GM21529 (cell line): ENCODE measurements around the gene VTI1A.
"Not testable (repeated sequence)": the region's sequence is repeated elsewhere in the genome, so short reads cannot be mapped to it uniquely, and the experiment has no call there.

Source experiments
- ATAC-seq: cut with Tn5 transposase; IDR thresholded peaks from one replicate; pipeline ENCODE4 v1.9.1; 2021; ENCODE audit not compliant: unreplicated experiment

Gene VTI1A

GRCh38 chr10:112446855-112447619 is at the start of gene VTI1A, which contains the start of gene ZDHHC6:
Gene VTI1A, plus strand, starts transcription at chr10:112447215. Its CDS starts 159 bp downstream, at chr10:112447374.
Gene ZDHHC6, minus strand, starts transcription at chr10:112446914. Its CDS starts 1,478 bp downstream, at chr10:112445436.
- peak; percentile 90 for ATAC-seq

GRCh38 chr10:112397592-112397991 is 49.4 kb upstream of the VTI1A start:
- ATAC-seq = no peak

GRCh38 chr10:112402917-112403316 is 44.1 kb upstream of the VTI1A start:
- ATAC-seq = no peak

- ATAC-seq = no peak
These were observed 42.4 kb upstream of the VTI1A start for GRCh38 chr10:112404617-112405016.

- ATAC-seq = not testable (repeated sequence)
These were observed 40.2 kb upstream of the VTI1A start for GRCh38 chr10:112406806-112407205.

GRCh38 chr10:112407696-112408095 is 39.3 kb upstream of the VTI1A start:
- ATAC-seq = no peak

GRCh38 chr10:112409299-112409698 is 37.7 kb upstream of the VTI1A start:
- no peak for ATAC-seq

GRCh38 chr10:112409755-112410154 is 37.3 kb upstream of the VTI1A start:
- no peak for ATAC-seq

GRCh38 chr10:112412696-112413095 is 34.3 kb upstream of the VTI1A start:
- no peak for ATAC-seq

GRCh38 chr10:112421731-112422130 is 25.3 kb upstream of the VTI1A start:
- ATAC-seq = no peak

- no peak for ATAC-seq
These were observed 22.4 kb upstream of the VTI1A start for GRCh38 chr10:112424651-112425050.

- ATAC-seq = no peak
These were observed 20.9 kb upstream of the VTI1A start for GRCh38 chr10:112426111-112426510.

GRCh38 chr10:112429147-112429546 is 17.9 kb upstream of the VTI1A start:
- no peak for ATAC-seq

GRCh38 chr10:112429654-112430230 is 17.3 kb upstream of the VTI1A start:
- no peak for ATAC-seq

- no peak for ATAC-seq
These were observed 13.9 kb upstream of the VTI1A start for GRCh38 chr10:112433136-112433535.

GRCh38 chr10:112434988-112435619 is 11.9 kb upstream of the VTI1A start:
- ATAC-seq = no peak

- ATAC-seq = no peak
These were observed 8.7 kb upstream of the VTI1A start for GRCh38 chr10:112438356-112438755.

GRCh38 chr10:112441520-112441919 is 5.5 kb upstream of the VTI1A start:
- no peak for ATAC-seq

- no peak for ATAC-seq
These were observed 5.0 kb upstream of the VTI1A start for GRCh38 chr10:112442063-112442462.

- peak; percentile 17 for ATAC-seq
These were observed 760 bp upstream of the VTI1A start for GRCh38 chr10:112446055-112446854.

- ATAC-seq = no peak
These were observed 559 bp downstream of the VTI1A start for GRCh38 chr10:112447620-112447928.
